AG04450 (cell line): ENCODE measurements around the gene SEMA5A. TPM values are rescaled to one million over a fixed set of nuclear protein-coding genes. Genes with fewer than 3 reads are reported as not detected.

Source experiments
- CTCF ChIA-PET: fragments of 300-600, 350-600 bp; formaldehyde crosslinking; extraction: SDS; loops from one replicate; lab custom pipeline; 2022; ENCODE audit warnings: antibody characterized with exemption, inconsistent platforms; lab: Charles Lee
- POLR2A ChIA-PET: fragments of 350-600 bp; formaldehyde crosslinking; extraction: SDS; loops from one replicate; lab custom pipeline; 2021; ENCODE audit warnings: antibody characterized with exemption, inconsistent platforms; lab: Yijun Ruan, JAX
- DNase-seq: peaks from one replicate; pipeline ENCODE4 v3.0.0-alpha.2; 2011; ENCODE audit warnings: low read depth, low spot score
- H3K27ac ChIP-seq: one replicate; pipeline ENCODE4 v1.5.1; 2012; ENCODE audit warnings: low read depth, low read length, control low read depth
- H3K27me3 ChIP-seq: one replicate; pipeline ENCODE4 v1.6.0; 2012; ENCODE audit warnings: low read length; ENCODE audit not compliant: control insufficient read depth, insufficient read depth
- H3K4me3 ChIP-seq: 2 replicates; pipeline ENCODE4 v1.5.1; 2011; ENCODE audit warnings: mild to moderate bottlenecking, low read depth, low read length, control low read depth
- H3K9me3 ChIP-seq: 2 replicates; pipeline ENCODE4 v1.5.1; 2012; ENCODE audit warnings: low read length; ENCODE audit not compliant: control insufficient read depth, insufficient read depth
- CTCF ChIP-seq: IDR thresholded peaks from 2 replicates; pipeline ENCODE4 v1.5.1; 2011; ENCODE audit warnings: low read depth, low read length, control low read depth, inconsistent platforms
- polyA plus RNA-seq: library from polyadenylated mRNA; depleted of rRNA; stranded (reverse); fragments of >200 nt; gene quantifications from 2 replicates; pipeline ENCODE4 v1.2.3, GENCODE V29; 2011

Gene SEMA5A
- polyA plus RNA-seq, 1 experiment, result 31.8 TPM

- ChIA-PET CTCF (interaction anchor here (1.0 to 2.6 kb wide), 3 partner anchors 10 to 1238 kb away, joined by 3 to 13 read pairs (median 3); no protein-coding TSS in a partner anchor), POLR2A (no interaction called here)
- Histone ChIP-seq H3K27ac (no peak overlapping the region), H3K9me3 (no peaks in the 10 kb centered on the region), H3K4me3 (no peak overlapping the region), H3K27me3 (no peaks in the 10 kb centered on the region)
- no peak for TF ChIP-seq CTCF
- DNase-seq, result no peak
Observed at GRCh38 chr5:9166202-9167112, 379.4 kb downstream of the SEMA5A start.

GRCh38 chr5:9165546-9165945, 380.3 kb downstream of the SEMA5A start:
- no peak for DNase-seq
- no peak overlapping the region for H3K27ac ChIP-seq
- ChIA-PET POLR2A (no interaction called here), CTCF (no interaction called here)
- H3K27me3 ChIP-seq, result no peaks in the 10 kb centered on the region
- TF ChIP-seq CTCF, result no peak
- no peaks in the 10 kb centered on the region for H3K9me3 ChIP-seq
- no peak overlapping the region for H3K4me3 ChIP-seq

- Histone ChIP-seq H3K9me3 (no peaks in the 10 kb centered on the region), H3K27ac (no peak overlapping the region), H3K27me3 (no peaks in the 10 kb centered on the region), H3K4me3 (no peak overlapping the region)
- no peak for DNase-seq
- TF ChIP-seq CTCF, result no peak
- ChIA-PET POLR2A (no interaction called here), CTCF (no interaction called here)
Observed at GRCh38 chr5:9160747-9161146, 385.1 kb downstream of the SEMA5A start.

GRCh38 chr5:9157811-9158210, 388.1 kb downstream of the SEMA5A start:
- Histone ChIP-seq H3K9me3 (no peaks in the 10 kb centered on the region), H3K27ac (no peak overlapping the region), H3K27me3 (no peaks in the 10 kb centered on the region), H3K4me3 (no peak overlapping the region)
- POLR2A ChIA-PET, result no interaction called here
- CTCF ChIA-PET, result interaction anchor here (2.6 kb wide), 1 partner anchor 10 kb away, joined by 13 read pairs; no protein-coding TSS in a partner anchor
- TF ChIP-seq CTCF, result no peak
- no peak for DNase-seq

- Histone ChIP-seq H3K27ac (no peak overlapping the region), H3K9me3 (no peaks in the 10 kb centered on the region), H3K4me3 (no peak overlapping the region), H3K27me3 (no peaks in the 10 kb centered on the region)
- ChIA-PET POLR2A (interaction anchor here (0.6 kb wide), 1 partner anchor 1258 kb away, joined by 3 read pairs; no protein-coding TSS in a partner anchor), CTCF (interaction anchor here (0.5 to 2.6 kb wide), 8 partner anchors 10 to 1270 kb away, joined by 3 to 15 read pairs (median 4); no protein-coding TSS in a partner anchor)
- TF ChIP-seq CTCF, result no peak
- DNase-seq, result no peak
Observed at GRCh38 chr5:9157020-9157419, 388.9 kb downstream of the SEMA5A start.
